Measurements from ENCODE around the gene CAPZB.

The CAPZB gene

DNA sequence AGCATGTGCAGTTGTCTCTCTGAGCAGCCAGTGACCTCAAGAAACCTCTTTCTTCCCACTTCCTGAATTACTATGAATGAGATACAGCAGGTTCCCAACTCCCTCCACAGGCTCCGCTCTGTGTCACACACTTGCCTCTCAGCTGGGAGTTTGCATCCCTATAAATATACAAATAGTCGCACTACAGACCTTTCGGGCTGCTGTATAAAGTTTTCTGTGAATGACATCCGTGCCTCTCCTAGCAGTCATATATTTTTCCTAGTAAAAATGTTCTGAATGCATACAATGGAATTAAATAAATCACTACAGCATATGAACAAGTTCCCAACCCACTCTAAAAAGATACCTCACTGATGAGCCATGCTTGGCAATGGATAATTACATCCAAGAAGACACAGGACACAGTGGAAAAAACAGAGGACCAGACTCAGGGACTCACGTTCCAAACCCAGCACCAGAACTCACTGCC, 66.8 kb downstream of the CAPZB start:
- no peak for DNase-seq (ENCODE audit: low read depth in 2 of 2)
- TF ChIP-seq CTCF (IDR thresholded peaks at IDR 0.05; ENCODE audit: low read depth, low read length): no peak
- no peak overlapping the region for H3K4me3 ChIP-seq (replicated peaks in 1 of 2; ENCODE audit: low read depth in 2 of 2, low read length in 2 of 2)

DNA sequence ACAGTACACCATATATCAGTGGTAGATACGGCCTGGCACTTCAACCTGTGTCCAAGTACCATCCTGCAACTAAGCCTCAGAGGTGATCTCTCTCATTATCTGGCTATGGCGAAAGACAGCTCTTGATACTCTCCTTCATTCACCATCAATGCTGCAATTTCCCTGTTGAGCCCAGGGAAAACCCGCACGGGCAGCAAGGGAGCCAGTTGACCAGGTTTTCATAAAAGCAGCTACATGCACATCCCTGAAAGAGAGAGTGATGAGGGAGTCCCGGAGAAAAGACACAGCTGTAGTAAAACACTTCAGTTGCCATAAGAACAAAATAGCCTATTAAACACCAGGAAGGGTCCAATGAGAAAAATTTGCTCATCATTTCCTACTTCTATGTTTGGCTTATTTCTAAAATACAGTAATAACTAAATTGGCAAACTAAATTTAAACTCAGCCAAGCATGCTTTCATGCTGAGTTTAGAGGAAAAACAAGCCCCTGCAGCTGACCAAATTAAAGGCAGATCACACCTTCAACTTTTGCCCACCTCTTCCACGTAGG, 68.3 kb downstream of the CAPZB start:
- TF ChIP-seq CTCF (IDR thresholded peaks at IDR 0.05; ENCODE audit: low read depth, low read length): no peak
- H3K4me3 ChIP-seq (replicated peaks in 1 of 2; ENCODE audit: low read depth in 2 of 2, low read length in 2 of 2): no peak overlapping the region
- no peak for DNase-seq (ENCODE audit: low read depth in 2 of 2)

GRCh38 chr1:19416145-19416544, 69.2 kb downstream of the CAPZB start:
- no peak for DNase-seq (ENCODE audit: low read depth in 2 of 2)
- no peak for TF ChIP-seq CTCF (IDR thresholded peaks at IDR 0.05; ENCODE audit: low read depth, low read length)

DNA sequence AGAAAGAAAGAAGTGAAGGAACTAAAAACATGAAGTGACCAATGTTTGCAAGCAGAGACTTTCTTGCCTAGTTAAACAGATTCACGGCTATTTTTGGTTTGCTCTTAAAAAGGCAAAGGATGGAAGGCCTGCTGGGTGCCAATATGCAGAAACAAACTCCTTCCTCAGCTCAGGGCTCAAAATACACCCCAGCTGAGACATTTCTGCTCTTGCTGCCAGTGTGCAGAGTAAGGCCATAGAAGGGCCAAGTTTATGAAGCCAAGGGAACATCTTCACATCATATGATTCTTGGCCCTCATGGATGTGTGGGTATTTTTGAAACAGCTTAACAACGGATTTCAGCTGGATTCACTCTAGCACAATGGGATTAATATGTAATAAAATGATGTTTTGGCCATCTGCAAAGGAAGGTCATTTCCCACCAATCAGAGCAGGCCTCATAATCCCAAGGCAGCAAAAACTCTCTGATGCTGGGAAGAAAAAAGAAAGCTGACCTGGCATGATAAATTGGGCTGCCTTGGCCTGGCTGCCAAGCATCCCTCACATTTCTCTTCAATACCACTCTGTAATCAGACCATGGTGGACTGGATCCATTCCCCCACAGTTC, 70.7 kb downstream of the CAPZB start:
- no peak for TF ChIP-seq CTCF (IDR thresholded peaks at IDR 0.05; ENCODE audit: low read depth, low read length)
- H3K4me3 ChIP-seq (replicated peaks in 1 of 2; ENCODE audit: low read depth in 2 of 2, low read length in 2 of 2): no peak overlapping the region
- peak in 1 of 2 donors; percentile 34 for DNase-seq (ENCODE audit: low read depth in 2 of 2)

More at GRCh38 chr1:19416145-19416544, 69.2 kb downstream of the CAPZB start:
- H3K4me3 ChIP-seq (replicated peaks in 1 of 2; ENCODE audit: low read depth in 2 of 2, low read length in 2 of 2): no peak overlapping the region

GRCh38 chr1:19413999-19414398, 71.3 kb downstream of the CAPZB start:
- H3K4me3 ChIP-seq (replicated peaks in 1 of 2; ENCODE audit: low read depth in 2 of 2, low read length in 2 of 2): no peak overlapping the region
- no peak for TF ChIP-seq CTCF (IDR thresholded peaks at IDR 0.05; ENCODE audit: low read depth, low read length)
- no peak for DNase-seq (ENCODE audit: low read depth in 2 of 2)

DNA sequence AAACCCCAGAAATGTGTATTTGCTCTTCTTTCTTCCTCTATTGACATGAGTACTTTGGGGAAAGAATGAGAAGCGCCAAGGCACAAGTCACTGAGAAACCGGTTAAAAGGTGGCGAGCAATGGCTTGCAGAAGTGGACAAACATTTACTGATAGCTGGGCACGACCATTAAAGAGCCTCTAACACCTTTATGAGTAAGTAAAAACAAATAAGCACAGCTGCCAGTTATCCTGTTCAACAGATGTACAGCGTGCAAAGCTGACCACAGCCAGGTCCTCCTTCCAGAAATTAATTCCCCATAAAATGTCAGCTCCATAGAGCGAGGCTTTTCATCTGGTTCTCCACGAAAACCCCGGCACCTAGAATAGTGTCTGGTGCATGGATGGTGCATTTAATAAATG, 72.7 kb downstream of the CAPZB start:
- no peak overlapping the region for H3K4me3 ChIP-seq (replicated peaks in 1 of 2; ENCODE audit: low read depth in 2 of 2, low read length in 2 of 2)
- TF ChIP-seq CTCF (IDR thresholded peaks at IDR 0.05; ENCODE audit: low read depth, low read length): no peak
- no peak for DNase-seq (ENCODE audit: low read depth in 2 of 2)

- DNase-seq (ENCODE audit: low read depth in 2 of 2): no peak
- no peak overlapping the region for H3K4me3 ChIP-seq (replicated peaks in 1 of 2; ENCODE audit: low read depth in 2 of 2, low read length in 2 of 2)
- no peak for TF ChIP-seq CTCF (IDR thresholded peaks at IDR 0.05; ENCODE audit: low read depth, low read length)
Observed at GRCh38 chr1:19411612-19412011, 73.7 kb downstream of the CAPZB start.

All from cardiac fibroblast (primary cell).